DND-41 (cell line): ENCODE measurements around the gene CAMK2A.

Experiments used
- ATAC-seq: fragments of 200-7000 bp; cut with Tn5 transposase; 3 replicates; pipeline ENCODE4 v1.9.1; 2021; ENCODE audit warnings: low read depth; ENCODE audit not compliant: insufficient read depth
- DNase-seq: peaks from one replicate; pipeline ENCODE4 v3.0.0-alpha.2; 2020
- H2AFZ ChIP-seq: 2 replicates; pipeline ENCODE4 v1.6.0; 2012; ENCODE audit warnings: low read depth, low read length
- H3K27ac ChIP-seq: 2 replicates; pipeline ENCODE4 v1.5.1; 2012; ENCODE audit warnings: low read length, inconsistent platforms
- H3K27me3 ChIP-seq: fragments of 200-600 bp; sonication (generic); 2 replicates; pipeline ENCODE4 v1.6.0; 2012; ENCODE audit warnings: low read length, mild to moderate bottlenecking, inconsistent platforms; ENCODE audit not compliant: insufficient read depth, poor library complexity
- H3K36me3 ChIP-seq: 2 replicates; pipeline ENCODE4 v1.5.1; 2012; ENCODE audit warnings: low read length, inconsistent platforms; ENCODE audit not compliant: insufficient read depth
- H3K4me1 ChIP-seq: 2 replicates; pipeline ENCODE4 v1.5.1; 2012; ENCODE audit warnings: mild to moderate bottlenecking, low read length; ENCODE audit not compliant: insufficient read depth
- H3K4me2 ChIP-seq: 2 replicates; pipeline ENCODE4 v1.6.0; 2012; ENCODE audit warnings: mild to moderate bottlenecking, moderate library complexity, low read length, inconsistent platforms; ENCODE audit not compliant: insufficient read depth
- H3K4me3 ChIP-seq, 2 experiments: fragments of 200-600 bp in 1 of 2; shearing (Covaris generic) in 1 of 2; 2 replicates each; pipeline ENCODE4 v1.5.1; 2012 to 2016; ENCODE audit warnings: inconsistent platforms in 2 of 2, low read length in 2 of 2, mild to moderate bottlenecking in 2 of 2, low read depth in 1 of 2, moderate library complexity in 1 of 2
- H3K79me2 ChIP-seq: 2 replicates; pipeline ENCODE4 v1.6.0; 2012; ENCODE audit warnings: low read length, inconsistent platforms; ENCODE audit not compliant: insufficient read depth
- H3K9ac ChIP-seq: 2 replicates; pipeline ENCODE4 v1.6.0; 2012; ENCODE audit warnings: low read depth, mild to moderate bottlenecking, inconsistent platforms, low read length, moderate library complexity
- H3K9me3 ChIP-seq: 2 replicates; pipeline ENCODE4 v1.5.1; 2012; ENCODE audit warnings: low read length, moderate library complexity, mild to moderate bottlenecking, inconsistent platforms; ENCODE audit not compliant: insufficient read depth, severe bottlenecking
- H4K20me1 ChIP-seq: 2 replicates; pipeline ENCODE4 v1.6.0; 2012; ENCODE audit warnings: low read length; ENCODE audit not compliant: insufficient read depth
- EZH2 ChIP-seq: IDR thresholded peaks from 3 replicates; pipeline ENCODE4 v1.6.1; 2012; ENCODE audit warnings: borderline replicate concordance, low read depth, mild to moderate bottlenecking, moderate library complexity, low read length, inconsistent platforms; ENCODE audit not compliant: severe bottlenecking
- TF ChIP-seq, protein P1 (sequence below): IDR thresholded peaks from 2 replicates; pipeline ENCODE4 v1.5.1; 2012; ENCODE audit warnings: borderline replicate concordance, low read length, moderate library complexity, mild to moderate bottlenecking; ENCODE audit not compliant: poor library complexity, severe bottlenecking; ENCODE audit errors: extremely low read depth

Gene CAMK2A

GRCh38 chr5:150321784-150322183, 32.2 kb upstream of the CAMK2A start:
- no peak for DNase-seq
- Histone ChIP-seq H3K4me3 (no peak overlapping the region), H3K9me3 (no peaks in the 10 kb centered on the region), H4K20me1 (no peaks in the 10 kb centered on the region), H3K4me2 (no peak overlapping the region), H3K4me1 (no peaks in the 10 kb centered on the region), H3K36me3 (no peaks in the 10 kb centered on the region), H2AFZ (no peak overlapping the region), H3K27me3 (no peaks in the 10 kb centered on the region), H3K79me2 (no peaks in the 10 kb centered on the region), H3K27ac (no peak overlapping the region), H3K9ac (no peak overlapping the region)
- no peak for ATAC-seq
- TF ChIP-seq, protein P1, sequence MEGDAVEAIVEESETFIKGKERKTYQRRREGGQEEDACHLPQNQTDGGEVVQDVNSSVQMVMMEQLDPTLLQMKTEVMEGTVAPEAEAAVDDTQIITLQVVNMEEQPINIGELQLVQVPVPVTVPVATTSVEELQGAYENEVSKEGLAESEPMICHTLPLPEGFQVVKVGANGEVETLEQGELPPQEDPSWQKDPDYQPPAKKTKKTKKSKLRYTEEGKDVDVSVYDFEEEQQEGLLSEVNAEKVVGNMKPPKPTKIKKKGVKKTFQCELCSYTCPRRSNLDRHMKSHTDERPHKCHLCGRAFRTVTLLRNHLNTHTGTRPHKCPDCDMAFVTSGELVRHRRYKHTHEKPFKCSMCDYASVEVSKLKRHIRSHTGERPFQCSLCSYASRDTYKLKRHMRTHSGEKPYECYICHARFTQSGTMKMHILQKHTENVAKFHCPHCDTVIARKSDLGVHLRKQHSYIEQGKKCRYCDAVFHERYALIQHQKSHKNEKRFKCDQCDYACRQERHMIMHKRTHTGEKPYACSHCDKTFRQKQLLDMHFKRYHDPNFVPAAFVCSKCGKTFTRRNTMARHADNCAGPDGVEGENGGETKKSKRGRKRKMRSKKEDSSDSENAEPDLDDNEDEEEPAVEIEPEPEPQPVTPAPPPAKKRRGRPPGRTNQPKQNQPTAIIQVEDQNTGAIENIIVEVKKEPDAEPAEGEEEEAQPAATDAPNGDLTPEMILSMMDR = no peak
- TF ChIP-seq EZH2 = no peak

GRCh38 chr5:150321211-150321610, 31.6 kb upstream of the CAMK2A start:
- Histone ChIP-seq H3K79me2 (no peaks in the 10 kb centered on the region), H2AFZ (no peak overlapping the region), H3K4me1 (no peaks in the 10 kb centered on the region), H3K9ac (no peak overlapping the region), H3K4me3 (no peak overlapping the region), H3K4me2 (no peak overlapping the region), H3K9me3 (no peaks in the 10 kb centered on the region), H3K27ac (no peak overlapping the region), H4K20me1 (no peaks in the 10 kb centered on the region), H3K27me3 (no peaks in the 10 kb centered on the region), H3K36me3 (no peaks in the 10 kb centered on the region)
- ATAC-seq (no peak), DNase-seq (no peak)
- no peak for TF ChIP-seq EZH2
- TF ChIP-seq, protein P1 = no peak

- Histone ChIP-seq H3K4me2 (no peak overlapping the region), H3K9ac (no peak overlapping the region), H4K20me1 (no peaks in the 10 kb centered on the region), H3K4me3 (no peak overlapping the region), H2AFZ (no peak overlapping the region), H3K79me2 (no peaks in the 10 kb centered on the region), H3K9me3 (no peaks in the 10 kb centered on the region), H3K36me3 (no peaks in the 10 kb centered on the region), H3K27ac (no peak overlapping the region), H3K27me3 (no peaks in the 10 kb centered on the region), H3K4me1 (no peaks in the 10 kb centered on the region)
- DNase-seq = no peak
- TF ChIP-seq EZH2 = no peak
- TF ChIP-seq, protein P1 = no peak
- no peak for ATAC-seq
These were observed 30.6 kb upstream of the CAMK2A start for GRCh38 chr5:150320044-150320613.

DNA sequence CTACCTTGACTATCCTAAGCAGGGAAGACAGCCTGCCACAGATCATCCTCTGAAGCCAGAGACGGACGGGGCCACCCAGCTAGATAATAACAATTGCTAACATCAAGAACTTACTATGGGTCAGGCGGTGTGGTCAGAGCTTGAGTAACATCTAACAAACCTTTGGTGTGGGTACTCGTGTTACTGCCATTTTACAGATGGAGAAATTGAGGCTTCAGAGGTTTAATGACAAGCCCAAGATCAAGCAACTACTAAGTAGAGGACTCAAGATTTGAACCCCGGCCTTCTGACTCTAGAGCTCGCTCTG, 29.9 kb upstream of the CAMK2A start:
- Histone ChIP-seq H3K9ac (no peak overlapping the region), H4K20me1 (no peaks in the 10 kb centered on the region), H3K79me2 (no peaks in the 10 kb centered on the region), H2AFZ (no peak overlapping the region), H3K36me3 (no peaks in the 10 kb centered on the region), H3K9me3 (no peaks in the 10 kb centered on the region), H3K4me1 (no peaks in the 10 kb centered on the region), H3K27ac (no peak overlapping the region), H3K27me3 (no peaks in the 10 kb centered on the region), H3K4me3 (no peak overlapping the region), H3K4me2 (no peak overlapping the region)
- no peak for DNase-seq
- TF ChIP-seq, protein P1 = no peak
- TF ChIP-seq EZH2 = no peak
- no peak for ATAC-seq
